ENCODE measurements around the gene PARP9.
A peak's percentile ranks its signal among the peaks of the same experiment; 100 is the strongest.
"Not testable (repeated sequence)": the region's sequence is repeated elsewhere in the genome, so short reads cannot be mapped to it uniquely, and the experiment has no call there.

The PARP9 gene

DNA sequence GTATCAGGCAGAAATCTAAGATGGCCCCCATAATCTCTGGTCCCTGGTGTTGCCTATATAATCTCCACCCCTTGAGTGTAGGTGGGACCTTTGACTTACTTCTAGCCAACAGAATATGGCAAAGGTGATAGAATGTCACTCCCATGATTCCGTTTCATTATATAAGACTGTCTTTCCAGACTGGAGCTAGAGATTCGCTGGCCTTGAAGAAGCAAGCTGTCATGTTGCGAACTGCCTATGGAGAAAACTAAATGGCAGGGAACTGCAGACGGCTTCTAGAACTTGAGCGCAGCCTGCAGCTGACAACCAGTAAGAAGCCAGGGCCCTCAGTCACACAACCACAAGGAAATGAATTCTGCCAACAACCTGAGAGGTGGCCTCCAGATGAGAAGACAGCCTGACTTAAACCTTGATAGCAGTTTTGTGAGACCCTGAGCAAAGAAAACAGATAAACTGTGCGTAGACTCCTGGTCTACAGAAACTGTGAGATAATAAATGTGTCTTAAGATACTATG, 47.2 kb downstream of the PARP9 start:
- no peak for DNase-seq

DNA sequence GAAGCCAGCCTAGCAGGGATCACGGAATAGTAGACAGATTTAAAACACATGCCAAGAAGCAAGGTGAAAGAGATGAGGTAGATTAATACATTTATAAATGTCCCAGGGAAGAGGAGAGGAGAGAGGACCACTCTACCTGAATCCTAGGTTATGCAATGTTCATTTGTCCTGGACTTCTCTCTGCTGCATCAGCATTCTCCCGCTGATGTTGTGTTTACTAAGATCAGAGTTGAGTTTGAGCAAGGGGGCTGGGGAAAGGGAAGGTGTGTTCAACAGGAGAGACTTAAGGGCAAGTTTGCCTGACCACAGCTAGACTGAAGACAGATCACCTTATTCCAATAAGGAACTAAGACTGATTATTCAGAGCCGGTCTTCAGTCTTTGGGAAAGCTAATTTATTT, 48.2 kb downstream of the PARP9 start:
- no peak for DNase-seq

DNA sequence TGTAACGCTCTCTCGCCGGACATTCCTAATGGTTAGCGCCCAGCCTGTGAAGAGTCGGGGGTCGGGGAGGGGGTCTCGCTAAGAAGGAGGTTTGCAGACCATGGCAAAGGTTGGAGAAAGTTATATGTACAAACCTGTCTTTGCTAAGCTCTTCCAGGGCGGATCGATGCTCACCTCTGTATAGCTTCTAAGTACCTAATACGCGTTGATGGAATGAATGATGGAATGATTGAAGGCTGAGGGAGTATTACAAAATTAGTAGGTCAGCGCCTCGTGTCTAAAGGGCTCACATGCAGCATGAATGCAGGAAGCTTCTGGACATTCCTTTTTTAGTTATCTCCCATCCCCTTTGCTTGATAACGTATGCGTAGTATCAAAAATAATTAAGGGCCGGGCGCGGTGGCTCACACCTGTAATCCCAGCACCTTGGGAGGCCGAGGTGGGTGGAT, 49.1 kb downstream of the PARP9 start:
- DNase-seq = no peak

GRCh38 chr3:122514123-122515019, 49.7 kb downstream of the PARP9 start, which contains the start of gene KPNA1:
TSS of gene KPNA1 (minus strand) at chr3:122514939. CDS start at chr3:122496565, 18,374 bp downstream.
- peak; percentile 89 to 92 for DNase-seq

- DNase-seq = no peak
These were observed 50.5 kb downstream of the PARP9 start for GRCh38 chr3:122513386-122514122.

DNA sequence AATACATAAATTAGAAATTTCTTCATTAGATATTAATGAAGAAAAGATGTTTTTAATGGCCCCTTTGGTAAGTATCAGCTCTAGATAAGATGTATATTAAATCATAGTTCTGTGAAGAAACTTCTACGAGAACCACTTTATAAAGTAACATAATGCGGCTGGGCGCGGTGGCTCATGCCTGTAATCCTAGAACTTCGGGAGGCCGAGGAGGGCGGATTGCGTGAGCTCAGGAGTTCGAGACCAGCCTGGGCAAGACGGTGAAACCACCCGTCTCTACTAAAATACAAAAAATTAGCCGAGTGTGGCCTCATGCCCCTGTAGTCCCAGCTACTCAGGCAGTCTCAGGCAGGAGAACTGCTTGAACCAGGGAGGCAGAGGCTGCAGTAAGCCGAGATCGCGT, 51.8 kb downstream of the PARP9 start:
- no peak for DNase-seq

DNA sequence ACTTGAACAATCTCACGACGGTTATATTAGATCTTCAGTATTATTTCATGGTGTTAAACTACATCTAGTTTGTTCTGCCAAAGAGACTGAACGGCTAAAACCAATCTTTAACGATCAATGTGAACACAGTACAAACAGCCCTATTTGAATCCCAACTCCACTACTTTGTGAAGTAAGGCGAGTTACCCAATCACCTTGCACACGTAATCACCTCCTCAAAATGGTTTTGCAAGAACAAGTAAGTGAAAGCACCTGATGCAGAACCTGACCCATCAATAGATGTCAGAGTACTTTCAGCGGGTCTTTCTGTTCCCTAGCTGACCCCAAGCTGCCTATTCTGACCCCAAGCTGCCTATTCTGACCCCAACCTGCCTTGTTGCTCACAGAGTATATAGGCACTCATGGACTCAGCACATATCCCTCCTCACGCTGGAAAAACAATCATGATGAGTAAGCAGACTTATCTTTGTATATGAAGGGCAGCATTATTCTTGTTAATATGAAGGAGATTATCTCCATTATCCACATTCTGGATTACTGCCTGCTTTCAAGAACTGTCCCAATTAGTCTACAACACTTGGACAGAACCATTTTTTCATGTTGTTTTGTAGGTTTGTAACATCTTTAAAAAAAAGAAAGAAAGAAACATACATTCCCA, 53.1 kb downstream of the PARP9 start:
- no peak for DNase-seq

GRCh38 chr3:122508944-122509343, 55.2 kb downstream of the PARP9 start:
- not testable (repeated sequence) for DNase-seq

GRCh38 chr3:122508135-122508914, 55.8 kb downstream of the PARP9 start:
- no peak for DNase-seq

GRCh38 chr3:122506450-122506849, 57.6 kb downstream of the PARP9 start:
- no peak for DNase-seq

- no peak for DNase-seq
These were observed 58.4 kb downstream of the PARP9 start for GRCh38 chr3:122505676-122506075.

DNA sequence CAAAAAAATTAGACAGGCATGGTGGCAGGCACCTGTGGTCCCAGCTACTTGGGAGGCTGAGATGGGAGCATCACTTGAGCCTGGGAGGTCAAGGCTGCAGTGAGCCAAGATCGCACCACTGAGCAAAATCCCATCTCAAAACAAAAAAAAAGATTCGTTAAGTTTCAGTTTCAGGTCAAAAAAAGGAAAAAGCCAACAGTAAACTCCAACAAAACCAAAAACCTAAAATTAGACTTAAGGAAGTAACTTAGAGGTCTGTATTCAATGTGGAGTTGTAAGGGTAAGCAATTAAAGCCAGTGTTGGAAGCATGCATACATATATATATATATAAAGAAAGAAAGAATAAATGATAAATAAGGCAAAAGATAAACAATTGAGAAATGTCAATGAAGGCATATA, 61.2 kb downstream of the PARP9 start:
- DNase-seq = peak in 1 of 2 donors; percentile 17

DNA sequence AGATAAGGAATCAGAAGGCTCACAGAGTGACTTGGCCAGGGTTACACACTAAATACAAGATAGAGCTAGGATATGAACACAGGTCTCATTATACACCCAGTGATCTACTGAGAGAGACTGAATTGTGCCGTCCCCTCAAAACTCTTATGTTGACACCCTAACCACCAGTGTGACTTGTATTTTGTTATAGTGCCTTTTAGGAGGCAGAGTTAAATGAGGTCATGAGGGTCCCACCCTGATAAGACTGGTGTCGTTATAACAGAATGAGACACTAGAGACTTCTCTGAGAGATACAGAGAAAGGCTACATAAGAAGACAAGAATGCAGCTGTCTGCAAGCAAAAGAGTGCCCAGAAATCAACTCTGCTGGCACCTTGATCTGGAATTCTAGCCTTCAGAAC, 62.0 kb downstream of the PARP9 start:
- no peak for DNase-seq

- not testable (repeated sequence) for DNase-seq
These were observed 63.1 kb downstream of the PARP9 start for GRCh38 chr3:122500964-122501363.

DNA sequence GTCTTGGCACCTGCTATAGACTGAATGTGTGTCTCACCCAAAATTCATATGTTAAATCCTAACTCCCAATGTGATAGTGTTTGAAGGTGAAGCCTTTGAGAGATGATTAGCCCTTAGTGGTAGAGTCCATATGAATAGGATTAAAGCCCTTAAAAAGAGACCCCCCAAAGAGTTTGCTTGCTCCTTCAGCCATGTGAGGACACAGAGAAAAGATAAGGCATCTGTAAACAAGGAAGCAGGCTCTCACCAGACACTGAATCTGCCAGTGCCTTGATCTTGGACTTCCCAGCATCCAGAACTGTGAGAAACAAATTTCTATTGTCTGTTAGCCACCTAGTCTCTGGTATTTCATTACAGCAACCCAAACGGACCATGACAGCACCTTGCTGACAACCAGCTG, 65.9 kb downstream of the PARP9 start:
- DNase-seq = no peak

DNA sequence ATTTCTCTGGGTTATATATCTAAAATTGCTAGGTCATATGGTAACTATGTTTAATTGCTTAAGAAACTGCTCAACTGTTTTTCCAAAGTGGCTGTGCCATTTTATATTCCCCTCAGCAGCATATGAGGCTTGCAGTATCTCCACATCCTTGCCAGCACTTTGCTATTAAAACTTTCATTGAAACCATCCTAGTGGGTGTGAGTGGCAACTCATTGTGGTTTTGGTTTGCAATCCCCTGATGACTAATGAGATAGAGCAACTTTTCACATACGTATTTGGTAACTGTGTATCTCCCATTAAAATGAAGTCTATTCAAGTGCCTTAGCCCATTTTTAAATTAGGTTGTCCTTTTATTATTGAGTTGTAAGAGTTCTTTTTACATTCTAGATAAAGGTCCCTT, 66.7 kb downstream of the PARP9 start:
- peak; percentile 89 to 90 for DNase-seq

- no peak for DNase-seq
These were observed 67.6 kb downstream of the PARP9 start for GRCh38 chr3:122496508-122496907.

- no peak for DNase-seq
These were observed 70.8 kb downstream of the PARP9 start for GRCh38 chr3:122493296-122493695.

GRCh38 chr3:122488262-122488973, 75.7 kb downstream of the PARP9 start:
- no peak for DNase-seq

- DNase-seq = no peak
These were observed 79.1 kb downstream of the PARP9 start for GRCh38 chr3:122484985-122485384.

DNA sequence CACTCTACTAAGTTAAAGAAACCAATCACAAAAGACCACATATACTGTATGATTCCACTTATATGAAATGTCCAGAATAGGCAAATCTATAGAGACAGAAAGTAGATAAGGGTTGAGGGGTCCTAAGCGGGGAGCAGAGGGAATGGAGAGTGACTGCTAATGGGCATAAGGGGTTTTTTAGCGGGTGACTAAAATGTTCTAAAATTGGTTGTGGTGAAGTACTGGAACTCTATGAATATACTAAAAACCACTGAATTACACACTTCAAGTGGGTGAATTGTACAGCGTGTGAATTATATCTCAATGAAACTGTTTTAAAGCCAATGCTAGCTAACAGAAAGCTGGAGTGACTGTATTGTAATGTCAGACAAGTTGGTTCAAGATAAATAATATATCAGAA, 82.7 kb downstream of the PARP9 start:
- DNase-seq = no peak
